ENCODE data around the gene LRCH2. TPM values are rescaled to one million over a fixed set of nuclear protein-coding genes. Genes with fewer than 3 reads are reported as not detected.
A peak's percentile ranks its signal among the peaks of the same experiment; 100 is the strongest.

The LRCH2 gene
- total RNA-seq, 1 donor from 2014 or later, result 24.9 TPM

DNA sequence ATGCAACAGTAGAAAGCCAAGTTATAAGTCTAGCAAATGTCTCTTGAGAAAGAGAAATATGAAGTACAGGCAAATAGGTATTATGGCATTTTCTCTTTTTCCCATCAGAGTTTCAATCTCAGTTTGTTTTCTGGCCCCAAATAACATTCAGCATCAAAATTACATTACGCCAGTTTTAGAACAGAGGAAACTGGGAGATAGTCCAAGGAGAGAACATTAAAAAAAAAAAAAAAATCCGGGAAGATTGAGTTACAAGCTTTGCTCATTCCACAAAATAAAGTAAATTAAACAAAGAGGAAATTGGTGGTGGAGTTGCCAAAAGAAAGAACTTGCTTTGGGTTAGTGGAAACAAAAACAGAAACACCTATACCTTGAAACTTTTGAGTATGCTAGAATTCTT is 166.1 kb downstream of the LRCH2 start:
- Histone ChIP-seq H3K9ac (no peak overlapping the region), H3K27ac (no peak overlapping the region), H3K4me3 (no peak overlapping the region), H3K79me2 (ENCODE audit: low read depth) (no peaks in the 10 kb centered on the region), H4K20me1 (ENCODE audit: low read depth) (no peaks in the 10 kb centered on the region), H2AFZ (replicated peaks) (no peak overlapping the region), H3K36me3 (no peaks in the 10 kb centered on the region), H3K9me3 (ENCODE audit: low read depth) (no peaks in the 10 kb centered on the region), H3K4me1 (no peaks in the 10 kb centered on the region), H3K4me2 (no peak overlapping the region), H3K27me3 (no peaks in the 10 kb centered on the region), H3F3A (ENCODE audit: low read depth) (no peaks in the 10 kb centered on the region)
- no peaks in the 10 kb centered on the region for H3K27me3 Mint-ChIP-seq (ENCODE audit: insufficient read depth, low read depth)
- no peaks in the 10 kb centered on the region for H3K36me3 Mint-ChIP-seq
- no peaks in the 10 kb centered on the region for H3K4me1 Mint-ChIP-seq
- no peaks in the 10 kb centered on the region for H3K9me3 Mint-ChIP-seq
- H3K4me3 Mint-ChIP-seq, result no peak overlapping the region
- H3K27ac Mint-ChIP-seq, result no peak overlapping the region
- TF ChIP-seq EZH2 (IDR thresholded peaks at IDR 0.05) (no peak), EZH2phosphoT487 (IDR thresholded peaks at IDR 0.05) (no peak), CTCF (IDR thresholded peaks at IDR 0.05) (no peak)
- DNase-seq (ENCODE audit: low spot score), result no peak

DNA sequence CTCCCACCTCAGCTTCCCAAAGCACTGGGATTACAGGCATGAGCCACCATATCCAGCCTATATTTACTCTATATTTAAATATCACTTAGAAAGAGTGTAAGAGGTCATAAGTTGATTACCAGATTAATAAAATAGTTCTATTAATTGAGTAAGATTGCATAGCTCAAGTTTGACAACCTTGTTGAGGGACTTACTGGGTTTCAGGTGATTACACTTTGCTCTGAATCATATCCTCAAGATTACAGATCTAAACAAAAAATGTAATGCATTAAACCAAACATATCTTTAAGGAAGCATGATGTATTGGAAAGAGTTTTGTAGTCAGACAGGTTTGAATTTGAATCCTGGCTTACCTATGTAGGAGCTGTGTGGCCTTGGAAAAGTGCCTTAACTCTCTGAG is 168.6 kb downstream of the LRCH2 start:
- Histone ChIP-seq H4K20me1 (ENCODE audit: low read depth) (no peaks in the 10 kb centered on the region), H3F3A (ENCODE audit: low read depth) (no peaks in the 10 kb centered on the region), H3K4me2 (no peak overlapping the region), H3K9ac (no peak overlapping the region), H3K27me3 (no peaks in the 10 kb centered on the region), H3K79me2 (ENCODE audit: low read depth) (no peaks in the 10 kb centered on the region), H2AFZ (replicated peaks) (no peak overlapping the region), H3K4me1 (no peaks in the 10 kb centered on the region), H3K36me3 (no peaks in the 10 kb centered on the region), H3K27ac (no peak overlapping the region), H3K9me3 (ENCODE audit: low read depth) (no peaks in the 10 kb centered on the region), H3K4me3 (no peak overlapping the region)
- Mint-ChIP-seq H3K9me3 (peaks cover 3% of the 10 kb centered on the region), H3K4me3 (no peak overlapping the region), H3K27ac (no peak overlapping the region), H3K27me3 (ENCODE audit: insufficient read depth, low read depth) (no peaks in the 10 kb centered on the region), H3K4me1 (no peaks in the 10 kb centered on the region), H3K36me3 (no peaks in the 10 kb centered on the region)
- TF ChIP-seq CTCF (IDR thresholded peaks at IDR 0.05) (no peak), EZH2 (IDR thresholded peaks at IDR 0.05) (no peak), EZH2phosphoT487 (IDR thresholded peaks at IDR 0.05) (no peak)
- DNase-seq (ENCODE audit: low spot score), result no peak

Small RNAs within 50 kb of the gene (small RNA-seq; reads per million reads assigned to genes)
- gene RF00019 (not detected), gene SNORA35B (46.0 reads per million, percentile 98 among the genes with 10 or more reads in this experiment)

Other genes starting within 250 kb of the LRCH2 start
- gene IL13RA2, start 216.5 kb downstream of the LRCH2 start, total RNA-seq (ENCODE audit: low replicate concordance), result not detected in 2 replicates
- gene RBMXL3, start 44.7 kb downstream of the LRCH2 start, total RNA-seq (ENCODE audit: low replicate concordance), result not detected in 2 replicates
- not detected in 2 replicates for gene LUZP4, start 55.6 kb upstream of the LRCH2 start, total RNA-seq (ENCODE audit: low replicate concordance)